Pancreas (tissue), 10 donors: ENCODE data around the gene HLA-DOA. TPM values are rescaled to one million over a fixed set of nuclear protein-coding genes. Genes with fewer than 3 reads are reported as not detected.

Experiments used
- ATAC-seq, 4 donors: fragments of 200-7000 bp; cut with Tn5 transposase; one replicate each; pipeline versions ENCODE4 v1.8.0 to v1.9.1; 2020; ENCODE audit warnings: mild to moderate bottlenecking in 4 of 4, moderate library complexity in 4 of 4
- DNase-seq, 6 donors: peaks; one replicate each; pipeline ENCODE4 v3.0.0-alpha.2; 2020
- FAIRE-seq: peaks from 2 replicates; lab custom pipeline; 2012; peaks lifted over from hg19 to GRCh38; lab: Jason Lieb, UNC
- H3K27ac ChIP-seq, 4 donors: fragments of 200-600 bp; sonication (generic); 1 replicate in 3 of 4; 2 replicates in 1 of 4; pipeline versions ENCODE4 v1.5.0 to v1.8.0; 2020
- H3K27me3 ChIP-seq, 4 donors: fragments of 200-600 bp; one replicate each; pipeline ENCODE4 v1.8.0; 2021
- H3K36me3 ChIP-seq, 3 donors: fragments of 200-600 bp; sonication (generic) in 1 of 3; one replicate each; pipeline versions ENCODE4 v1.5.0 to v1.8.0; 2020 to 2021
- H3K4me1 ChIP-seq, 3 donors: fragments of 200-600 bp; one replicate each; pipeline ENCODE4 v1.8.0; 2021
- H3K4me3 ChIP-seq, 4 donors: fragments of 200-600 bp; sonication (generic) in 2 of 4; one replicate each; pipeline versions ENCODE4 v1.5.0 to v1.8.0; 2020 to 2021
- H3K9me3 ChIP-seq, 4 donors: fragments of 200-600 bp; one replicate each; pipeline ENCODE4 v1.8.0; 2021
- CTCF ChIP-seq, 4 donors: fragments of 200-600 bp; sonication (generic) in 3 of 4; IDR thresholded peaks; one replicate each; pipeline versions ENCODE4 v1.5.0 to v1.8.0; 2021; ENCODE audit warnings: antibody characterized with exemption in 4 of 4
- WGBS, 2 donors: extraction: QIAGEN DNeasy Blood & Tissue Kit; methylation state at CpG; one replicate each; pipeline ENCODE4 v1.1.7; 2013; 5-methylcytosine and 5-hydroxymethylcytosine counted together
- intact Hi-C, 3 donors: fragments of 100-400 bp; cut with DNase I; formaldehyde crosslinking; loops; one replicate each; pipeline versions ENCODE4 v1.11.1 to v1.14.2; 2022
- polyA plus RNA-seq, 2 donors: library from polyadenylated mRNA; stranded (reverse); fragments of 200-250 nt; gene quantifications; one replicate each; pipeline ENCODE4 v1.2.3, GENCODE V29; 2013
- total RNA-seq, 6 donors: library from RNA; stranded (reverse); fragmentation: NEBNext Ultra II Directional in 4 of 6; extraction: Animal tissue kit (Norgen Biotek cat#: 25700) in 4 of 6; gene quantifications; one replicate each; pipeline versions ENCODE4 v1.2.1 to v1.2.4, GENCODE V29; 2021 to 2023
- donor health status: healthy with polysubstance abuse.
- donor health status: DM: no; HTN: no; CAD: no; lungs with moderate emphysema.
- donor health status: DM: no; HTN: no; CAD: no.
- donor health status: control.
- donor health status: control.
- donor health status: Bipolar disorder and iron deficiency.
- donor health status: DM: yes; HTN: yes; CAD: no.
- donor health status: DM: no; HTN: no; CAD: no.
- donor health status: DM: no; HTN: no; CAD: no.
- donor health status: DM: yes; HTN: yes; CAD: no.

Gene HLA-DOA
- total and polyA plus RNA-seq, 8 donors, result 0.38 to 16.5 (median 1.1) TPM

- Histone ChIP-seq H3K9me3 (no peaks in the 10 kb centered on the region), H3K36me3 (peaks cover 25 to 71% (median 63%) of the 10 kb centered on the region in 3 donors), H3K4me1 (peaks cover 21 to 62% (median 36%) of the 10 kb centered on the region in 3 donors), H3K4me3 (no peak overlapping the region), H3K27me3 (no peaks in the 10 kb centered on the region), H3K27ac (no peak overlapping the region)
- FAIRE-seq, result no peak
- no peak for TF ChIP-seq CTCF (IDR thresholded peaks at IDR 0.05)
- 86 to 91% methylated on average over 12 of the region's 12 CpGs for WGBS, 2 donors
- ATAC-seq, result no peak
- intact Hi-C loops, result loop anchor here in 2 of 3 donors (5.0 to 10.0 kb wide), 3 partner anchors 43 to 93 kb away; no protein-coding TSS in a partner anchor
- no peak for DNase-seq
Observed at GRCh38 chr6:32979720-32980487, 29.5 kb downstream of the HLA-DOA start.

- no peak overlapping the region for H3K4me3 ChIP-seq
- ATAC-seq (no peak), FAIRE-seq (no peak), DNase-seq (no peak)
- H3K4me1 ChIP-seq, result peaks cover 19 to 55% (median 36%) of the 10 kb centered on the region in 3 donors
- peaks cover 25 to 79% (median 63%) of the 10 kb centered on the region in 3 donors for H3K36me3 ChIP-seq
- no peak for TF ChIP-seq CTCF (IDR thresholded peaks at IDR 0.05)
- no peak overlapping the region for H3K27ac ChIP-seq
- 40 to 48% methylated on average over 7 of the region's 7 CpGs for WGBS, 2 donors
- no peaks in the 10 kb centered on the region for H3K9me3 ChIP-seq
- no peaks in the 10 kb centered on the region for H3K27me3 ChIP-seq
- intact Hi-C loops, result loop anchor here in 1 of 3 donors (5.0 kb wide), 1 partner anchor 91 kb away; no protein-coding TSS in a partner anchor
Observed at GRCh38 chr6:32977953-32978324, 31.5 kb downstream of the HLA-DOA start.

GRCh38 chr6:32977272-32977952 lies 32.0 kb downstream of the HLA-DOA start:
- ATAC-seq (no peak), FAIRE-seq (no peak), DNase-seq (no peak)
- H3K4me3 ChIP-seq, result peak overlapping the region in 1 of 4 donors; percentile 98
- no peak overlapping the region for H3K27ac ChIP-seq
- TF ChIP-seq CTCF (IDR thresholded peaks at IDR 0.05), result no peak
- intact Hi-C loops, result loop anchor here in 1 of 3 donors (5.0 kb wide), 1 partner anchor 90 kb away; no protein-coding TSS in a partner anchor
- H3K4me1 ChIP-seq, result peaks cover 15 to 51% (median 32%) of the 10 kb centered on the region in 3 donors
- WGBS, 2 donors, result 41 to 46% methylated on average over 10 of the region's 10 CpGs
- no peaks in the 10 kb centered on the region for H3K27me3 ChIP-seq
- peaks cover 25 to 85% (median 63%) of the 10 kb centered on the region in 3 donors for H3K36me3 ChIP-seq
- H3K9me3 ChIP-seq, result no peaks in the 10 kb centered on the region

GRCh38 chr6:32976334-32977069 lies 32.9 kb downstream of the HLA-DOA start:
- DNase-seq (no peak), FAIRE-seq (no peak), ATAC-seq (no peak)
- peaks cover 7 to 46% (median 24%) of the 10 kb centered on the region in 3 donors for H3K4me1 ChIP-seq
- H3K9me3 ChIP-seq, result no peaks in the 10 kb centered on the region
- H3K27ac ChIP-seq, result no peak overlapping the region
- peaks cover 25 to 78% (median 62%) of the 10 kb centered on the region in 3 donors for H3K36me3 ChIP-seq
- H3K4me3 ChIP-seq, result peak overlapping the region in 2 of 4 donors; percentile 2 to 98
- H3K27me3 ChIP-seq, result no peaks in the 10 kb centered on the region
- intact Hi-C loops, result loop anchor here in 1 of 3 donors (5.0 kb wide), 1 partner anchor 89 kb away; no protein-coding TSS in a partner anchor
- 62 to 78% methylated on average over 7 of the region's 7 CpGs for WGBS, 2 donors
- TF ChIP-seq CTCF (IDR thresholded peaks at IDR 0.05), result no peak
